ENCODE data around the gene NSUN4. TPM values are rescaled to one million over a fixed set of nuclear protein-coding genes. Genes with fewer than 3 reads are reported as not detected.
A peak's percentile ranks its signal among the peaks of the same experiment; 100 is the strongest.

NSUN4 gene
- total and polyA plus RNA-seq, 2 of the 13 experiments (the other 11 are each of a cell fraction or from before 2014, with no cell fraction given): 21.5 to 23.5 TPM

- peak; percentile 74; the same call in 1 of the 2 replicates for TF ChIP-seq ZNF280D (CRISPR knock-in tag; IDR thresholded peaks at IDR 0.05)
- no peak for TF ChIP-seq NAIF1 (CRISPR knock-in tag; IDR thresholded peaks at IDR 0.05; ENCODE audit: borderline replicate concordance)
- peak; percentile 87 for TF ChIP-seq SAP130 (CRISPR knock-in tag; IDR thresholded peaks at IDR 0.05; ENCODE audit: low read depth)
- no peak; the same call in 1 of the 2 replicates for TF ChIP-seq PBX2 (CRISPR knock-in tag; IDR thresholded peaks at IDR 0.05)
- peak; percentile 70 for TF ChIP-seq ZNF691 (CRISPR knock-in tag; IDR thresholded peaks at IDR 0.05; ENCODE audit: borderline replicate concordance, low read depth)
- TF ChIP-seq DDIT3 (CRISPR knock-in tag; IDR thresholded peaks at IDR 0.05): 0 out of 2 replicates have a peak, but pooled peaks have one; percentile 38
- TF ChIP-seq HOXA5 (CRISPR knock-in tag; IDR thresholded peaks at IDR 0.05): peak; percentile 89
- peak; percentile 54; the same call in 1 of the 2 replicates for TF ChIP-seq ZBTB4 (CRISPR knock-in tag; IDR thresholded peaks at IDR 0.05; ENCODE audit: borderline replicate concordance)
- TF ChIP-seq MIER3 (CRISPR knock-in tag; IDR thresholded peaks at IDR 0.05; ENCODE audit: borderline replicate concordance): peak; percentile 53; the same call in 1 of the 2 replicates
- peak; percentile 72; the same call in 1 of the 2 replicates for TF ChIP-seq HNF1B (CRISPR knock-in tag; IDR thresholded peaks at IDR 0.05)
- TF ChIP-seq FOSL2 (CRISPR knock-in tag; IDR thresholded peaks at IDR 0.05): 0 out of 2 replicates have a peak, but pooled peaks have one; percentile 17
- no peak for TF ChIP-seq ZNF75D (CRISPR knock-in tag; IDR thresholded peaks at IDR 0.05; ENCODE audit: borderline replicate concordance)
- TF ChIP-seq ZNF775 (CRISPR knock-in tag; IDR thresholded peaks at IDR 0.05; ENCODE audit: borderline replicate concordance): no peak
- 0 out of 2 replicates have a peak, but pooled peaks have one; percentile 75 for TF ChIP-seq ZNF709 (CRISPR knock-in tag; IDR thresholded peaks at IDR 0.05)
- TF ChIP-seq SP140L (CRISPR knock-in tag; IDR thresholded peaks at IDR 0.05; ENCODE audit: borderline replicate concordance): no peak
These were observed at the start of gene NSUN4 (continued) for GRCh38 chr1:46340404-46341221.

All from HepG2 (cell line).